ENCODE data around the gene OSCP1. TPM values are rescaled to one million over a fixed set of nuclear protein-coding genes. Genes with fewer than 3 reads are reported as not detected.

OSCP1 gene
- total RNA-seq, 1 experiment from 2014 or later, result 3.2 TPM

DNA sequence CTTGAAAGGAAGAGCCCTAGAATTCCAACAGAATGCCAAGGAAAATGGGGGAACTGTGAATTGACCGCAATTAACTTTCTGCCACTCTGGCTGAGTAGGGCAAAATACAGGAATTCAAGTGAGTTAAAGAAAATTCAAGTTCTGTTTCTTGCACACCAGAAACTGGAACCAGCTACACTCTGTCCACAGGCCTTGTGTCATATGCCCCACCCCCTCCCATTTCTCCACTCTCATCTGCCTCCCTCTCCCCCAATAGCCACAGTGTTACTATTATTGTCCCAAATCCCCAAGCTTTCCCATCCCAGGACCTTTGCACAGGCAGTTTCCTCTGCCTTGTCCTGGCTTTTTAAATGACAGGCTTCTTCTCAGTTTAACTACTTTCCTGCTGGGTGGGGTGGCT lies 60.3 kb downstream of the OSCP1 start:
- Mint-ChIP-seq H3K36me3 (ENCODE audit: insufficient read depth in 1 of 3, low read depth in 3 of 3) (peaks cover 15 to 48% (median 32%) of the 10 kb centered on the region in 3 experiments; a peak in 6 of 7 replicates), H3K4me3 (no peak overlapping the region), H3K27ac (peak overlapping the region in 2 of 3 experiments; percentile 67 to 81; a peak in 3 of 7 replicates), H3K9me3 (no peaks in the 10 kb centered on the region), H3K4me1 (peaks cover 15 to 19% of the 10 kb centered on the region in 2 experiments), H3K27me3 (ENCODE audit: low read depth) (no peaks in the 10 kb centered on the region)
- Histone ChIP-seq H3K56ac (ENCODE audit: insufficient read length, low read depth, low read length) (no peak overlapping the region), H3K79me2 (ENCODE audit: insufficient read depth, low read length) (no peaks in the 10 kb centered on the region), H3K23ac (ENCODE audit: insufficient read length, low read depth, low read length) (no peak overlapping the region), H3K9me3 (ENCODE audit: control insufficient read depth, low read depth, low read length) (no peaks in the 10 kb centered on the region), H4K91ac (ENCODE audit: insufficient read length, low read depth, low read length) (no peak overlapping the region), H3K4ac (ENCODE audit: low read depth, low read length) (no peak overlapping the region), H2AK5ac (ENCODE audit: insufficient read length, low read length) (no peak overlapping the region), H2BK12ac (ENCODE audit: insufficient read length, low read depth, low read length) (no peak overlapping the region), H2BK5ac (ENCODE audit: insufficient read length, low read length) (no peak overlapping the region), H3K4me1 (ENCODE audit: insufficient read depth, low read length) (peaks cover 2% of the 10 kb centered on the region; the same call in 1 of the 2 replicates), H2BK120ac (ENCODE audit: low read depth, low read length, poor library complexity, severe bottlenecking) (no peak overlapping the region), H3T11ph (ENCODE audit: low read length) (no peak overlapping the region), H3K79me1 (ENCODE audit: insufficient read depth, low read depth, low read length, poor library complexity, severe bottlenecking) (no peaks in the 10 kb centered on the region), H3K23me2 (ENCODE audit: insufficient read length, low read depth, low read length, poor library complexity, severe bottlenecking) (peaks cover 8% of the 10 kb centered on the region), H3K9ac (ENCODE audit: extremely low read depth, insufficient read length, low read length) (no peak overlapping the region), H3K27ac (ENCODE audit: insufficient read length, low read depth, low read length) (no peak overlapping the region), H2BK15ac (ENCODE audit: low read depth, low read length) (no peak overlapping the region), H4K20me1 (ENCODE audit: control insufficient read depth, insufficient read depth, insufficient read length) (no peaks in the 10 kb centered on the region), H4K5ac (ENCODE audit: insufficient read length, low read depth, low read length) (no peak overlapping the region), H2BK20ac (ENCODE audit: low read depth, low read length, poor library complexity, severe bottlenecking) (no peak overlapping the region), H3K18ac (ENCODE audit: insufficient read length, low read depth, low read length) (no peak overlapping the region), H3K27me3 (ENCODE audit: insufficient read depth, low read length) (no peaks in the 10 kb centered on the region), H2AFZ (ENCODE audit: low read length) (no peak overlapping the region), H3K4me2 (ENCODE audit: insufficient read depth, insufficient read length, low read length) (no peak overlapping the region), H4K8ac (replicated peaks; ENCODE audit: insufficient read length, low read depth, low read length) (no peak overlapping the region), H3K14ac (ENCODE audit: insufficient read depth, low read length) (no peak overlapping the region)
- no CpG with 5 or more reads among the region's 1 CpG for WGBS (ENCODE audit: extremely low coverage, insufficient read length, low lambda C conversion rate)
- no peak for DNase-seq
- TF ChIP-seq, protein P1, sequence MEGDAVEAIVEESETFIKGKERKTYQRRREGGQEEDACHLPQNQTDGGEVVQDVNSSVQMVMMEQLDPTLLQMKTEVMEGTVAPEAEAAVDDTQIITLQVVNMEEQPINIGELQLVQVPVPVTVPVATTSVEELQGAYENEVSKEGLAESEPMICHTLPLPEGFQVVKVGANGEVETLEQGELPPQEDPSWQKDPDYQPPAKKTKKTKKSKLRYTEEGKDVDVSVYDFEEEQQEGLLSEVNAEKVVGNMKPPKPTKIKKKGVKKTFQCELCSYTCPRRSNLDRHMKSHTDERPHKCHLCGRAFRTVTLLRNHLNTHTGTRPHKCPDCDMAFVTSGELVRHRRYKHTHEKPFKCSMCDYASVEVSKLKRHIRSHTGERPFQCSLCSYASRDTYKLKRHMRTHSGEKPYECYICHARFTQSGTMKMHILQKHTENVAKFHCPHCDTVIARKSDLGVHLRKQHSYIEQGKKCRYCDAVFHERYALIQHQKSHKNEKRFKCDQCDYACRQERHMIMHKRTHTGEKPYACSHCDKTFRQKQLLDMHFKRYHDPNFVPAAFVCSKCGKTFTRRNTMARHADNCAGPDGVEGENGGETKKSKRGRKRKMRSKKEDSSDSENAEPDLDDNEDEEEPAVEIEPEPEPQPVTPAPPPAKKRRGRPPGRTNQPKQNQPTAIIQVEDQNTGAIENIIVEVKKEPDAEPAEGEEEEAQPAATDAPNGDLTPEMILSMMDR (conservative IDR thresholded peaks at IDR 0.05), result no peak
